ENCODE results near the gene AP2A1. TPM values are rescaled to one million over a fixed set of nuclear protein-coding genes. Genes with fewer than 3 reads are reported as not detected.

Gene AP2A1
- 56.9 and 62.4 TPM in 2 replicates for total RNA-seq
- total RNA-seq (2013): 18.8 TPM
- polyA plus RNA-seq: 48.4 and 49.2 TPM in 2 replicates
- 44.3 and 55.0 TPM in 2 replicates for polyA minus RNA-seq

DNA sequence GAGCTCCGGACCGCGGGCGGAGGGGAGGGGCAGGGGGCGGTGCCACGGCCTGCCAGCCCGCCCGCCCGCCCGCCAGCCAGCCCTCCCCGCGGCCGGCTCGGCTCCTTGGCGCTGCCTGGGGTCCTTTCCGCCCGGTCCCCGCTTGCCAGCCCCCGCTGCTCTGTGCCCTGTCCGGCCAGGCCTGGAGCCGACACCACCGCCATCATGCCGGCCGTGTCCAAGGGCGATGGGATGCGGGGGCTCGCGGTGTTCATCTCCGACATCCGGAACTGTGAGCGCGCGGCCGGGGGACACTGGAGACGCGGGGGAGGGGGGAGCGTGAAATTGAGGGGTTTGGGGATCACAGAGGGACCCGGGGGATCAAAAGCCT, at the start of gene AP2A1:
Gene AP2A1 (plus strand): TSS at position 72 of the 370 bp plus-strand sequence. CDS start 133 bp downstream, at position 205.
- no peak for TF ChIP-seq EZH2 (IDR thresholded peaks at IDR 0.05; ENCODE audit: borderline replicate concordance, insufficient read depth, low read depth, low read length, poor library complexity, severe bottlenecking)
- TF ChIP-seq, protein P1, sequence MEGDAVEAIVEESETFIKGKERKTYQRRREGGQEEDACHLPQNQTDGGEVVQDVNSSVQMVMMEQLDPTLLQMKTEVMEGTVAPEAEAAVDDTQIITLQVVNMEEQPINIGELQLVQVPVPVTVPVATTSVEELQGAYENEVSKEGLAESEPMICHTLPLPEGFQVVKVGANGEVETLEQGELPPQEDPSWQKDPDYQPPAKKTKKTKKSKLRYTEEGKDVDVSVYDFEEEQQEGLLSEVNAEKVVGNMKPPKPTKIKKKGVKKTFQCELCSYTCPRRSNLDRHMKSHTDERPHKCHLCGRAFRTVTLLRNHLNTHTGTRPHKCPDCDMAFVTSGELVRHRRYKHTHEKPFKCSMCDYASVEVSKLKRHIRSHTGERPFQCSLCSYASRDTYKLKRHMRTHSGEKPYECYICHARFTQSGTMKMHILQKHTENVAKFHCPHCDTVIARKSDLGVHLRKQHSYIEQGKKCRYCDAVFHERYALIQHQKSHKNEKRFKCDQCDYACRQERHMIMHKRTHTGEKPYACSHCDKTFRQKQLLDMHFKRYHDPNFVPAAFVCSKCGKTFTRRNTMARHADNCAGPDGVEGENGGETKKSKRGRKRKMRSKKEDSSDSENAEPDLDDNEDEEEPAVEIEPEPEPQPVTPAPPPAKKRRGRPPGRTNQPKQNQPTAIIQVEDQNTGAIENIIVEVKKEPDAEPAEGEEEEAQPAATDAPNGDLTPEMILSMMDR (IDR thresholded peaks at IDR 0.05): no peak
- peak within 1 kb of the TSS; percentile 98 for H3K27ac Mint-ChIP-seq
- peak within 1 kb of the TSS; percentile 77 to 98 (median 88) for H3K4me3 ChIP-seq (ENCODE audit: control extremely low read depth in 1 of 5, extremely low read depth in 1 of 5, insufficient read depth in 1 of 5, low read depth in 2 of 5, low read length in 4 of 5)
- WGBS (ENCODE audit: insufficient coverage): under 1% methylated on average over 38 of the region's 38 CpGs
- intact Hi-C loops (cut with micrococcal nuclease): loop anchor here (1.0 to 5.0 kb wide), 13 partner anchors 41 to 1298 kb away; partner anchors contain the start of genes ATF5, CYTH2, FUZ and NUP62
- peak within 1 kb of the TSS; percentile 91 for H3K4me2 ChIP-seq (replicated peaks; ENCODE audit: low read depth, low read length, poor library complexity, severe bottlenecking)
- peaks cover 15 to 24% of the 10 kb centered on the region in 2 donors for H3K4me1 ChIP-seq (ENCODE audit: control insufficient read depth in 2 of 2, insufficient read depth in 2 of 2, low read length in 2 of 2)
- CTCF ChIA-PET: interaction anchor here (0.7 to 1.9 kb wide), 4 partner anchors 36 to 101 kb away, joined by 3 to 10 read pairs (median 5); partner anchors contain the start of genes FUZ and PNKP
- H4K20me1 ChIP-seq (ENCODE audit: control insufficient read depth, insufficient read depth, low read length, poor library complexity, severe bottlenecking): peaks cover 13% of the 10 kb centered on the region
- ATAC-seq (ENCODE audit: low read depth) (no peak), DNase-seq (no peak)
- no peaks in the 10 kb centered on the region for H3K36me3 ChIP-seq (replicated peaks in 1 of 2; ENCODE audit: control extremely low read depth in 1 of 2, control insufficient read depth in 1 of 2, extremely low read depth in 1 of 2, insufficient read depth in 2 of 2, low read length in 1 of 2)
- H3K4me3 Mint-ChIP-seq: peak within 1 kb of the TSS; percentile 93
- no peaks in the 10 kb centered on the region for H3K9me3 Mint-ChIP-seq (ENCODE audit: insufficient read depth)
- peaks cover 48% of the 10 kb centered on the region for H3K79me2 ChIP-seq (ENCODE audit: control insufficient read depth, insufficient read depth, low read length)
- POLR2A ChIA-PET: interaction anchor here (0.6 to 2.0 kb wide), 6 partner anchors 13 to 224 kb away, joined by 3 to 12 read pairs (median 4); partner anchors contain the start of genes AKT1S1, FUZ, PTOV1 and TBC1D17
- peaks cover 39% of the 10 kb centered on the region for H3K4me1 Mint-ChIP-seq
- no peaks in the 10 kb centered on the region for H3K27me3 ChIP-seq (replicated peaks in 1 of 4; ENCODE audit: control extremely low read depth in 1 of 4, control insufficient read depth in 3 of 4, insufficient read depth in 4 of 4, low read length in 3 of 4)
- peak within 1 kb of the TSS; percentile 74 to 85 for H3K27ac ChIP-seq (ENCODE audit: low read length in 2 of 2)
- H3K9ac ChIP-seq (ENCODE audit: low read length): peak within 1 kb of the TSS; percentile 96
- H3K27me3 Mint-ChIP-seq: no peaks in the 10 kb centered on the region
- no peaks in the 10 kb centered on the region for H3K9me3 ChIP-seq (ENCODE audit: control extremely low read depth in 1 of 3, control insufficient read depth in 2 of 3, insufficient read depth in 1 of 3, low read length in 2 of 3)
- H2AFZ ChIP-seq (ENCODE audit: insufficient read depth, low read depth, low read length, poor library complexity, severe bottlenecking): peak within 1 kb of the TSS; percentile 92

DNA sequence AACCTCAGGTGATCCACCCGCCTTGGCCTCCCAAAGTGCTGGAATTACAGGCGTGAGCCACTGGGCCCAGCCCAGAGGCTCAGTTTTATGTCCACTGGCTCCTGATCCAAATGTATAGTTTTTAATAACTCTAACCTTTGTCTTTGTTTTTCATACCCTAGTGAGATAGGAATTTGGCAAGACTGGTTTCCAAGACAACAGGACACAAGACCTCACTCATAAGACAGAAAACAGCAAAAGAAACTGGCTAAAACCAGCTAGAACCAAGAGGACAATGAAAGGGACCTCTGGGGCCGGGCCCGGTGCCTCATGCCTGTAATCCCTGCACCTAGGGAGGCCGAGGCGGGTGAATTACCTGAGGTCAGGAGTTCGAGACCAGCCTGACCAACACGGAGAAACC, 48.3 kb upstream of the AP2A1 start:
- ChIA-PET CTCF (interaction anchor here (0.9 to 1.5 kb wide), 3 partner anchors 12 to 89 kb away, joined by 3 to 5 read pairs (median 3); no protein-coding TSS in a partner anchor), POLR2A (no interaction called here)
- intact Hi-C loops (cut with micrococcal nuclease): no loop called here
- DNase-seq (no peak), ATAC-seq (ENCODE audit: low read depth) (no peak)
- Mint-ChIP-seq H3K4me1 (peaks cover 12% of the 10 kb centered on the region), H3K9me3 (ENCODE audit: insufficient read depth) (no peaks in the 10 kb centered on the region), H3K27ac (no peak overlapping the region), H3K4me3 (peak overlapping the region; percentile 18), H3K27me3 (no peaks in the 10 kb centered on the region)
- Histone ChIP-seq H3K9me3 (ENCODE audit: control extremely low read depth in 1 of 3, control insufficient read depth in 2 of 3, insufficient read depth in 1 of 3, low read length in 2 of 3) (peaks cover 0 to 13% (median 0%) of the 10 kb centered on the region in 3 donors), H4K20me1 (ENCODE audit: control insufficient read depth, insufficient read depth, low read length, poor library complexity, severe bottlenecking) (no peaks in the 10 kb centered on the region), H3K4me2 (replicated peaks; ENCODE audit: low read depth, low read length, poor library complexity, severe bottlenecking) (no peak overlapping the region), H3K79me2 (ENCODE audit: control insufficient read depth, insufficient read depth, low read length) (no peaks in the 10 kb centered on the region), H2AFZ (ENCODE audit: insufficient read depth, low read depth, low read length, poor library complexity, severe bottlenecking) (no peak overlapping the region), H3K27me3 (replicated peaks in 1 of 4; ENCODE audit: control extremely low read depth in 1 of 4, control insufficient read depth in 3 of 4, insufficient read depth in 4 of 4, low read length in 3 of 4) (no peaks in the 10 kb centered on the region), H3K27ac (ENCODE audit: low read length in 2 of 2) (no peak overlapping the region), H3K4me3 (ENCODE audit: control extremely low read depth in 1 of 5, extremely low read depth in 1 of 5, insufficient read depth in 1 of 5, low read depth in 2 of 5, low read length in 4 of 5) (no peak overlapping the region), H3K36me3 (replicated peaks in 1 of 2; ENCODE audit: control extremely low read depth in 1 of 2, control insufficient read depth in 1 of 2, extremely low read depth in 1 of 2, insufficient read depth in 2 of 2, low read length in 1 of 2) (no peaks in the 10 kb centered on the region), H3K4me1 (ENCODE audit: control insufficient read depth in 2 of 2, insufficient read depth in 2 of 2, low read length in 2 of 2) (peaks cover 4 to 11% of the 10 kb centered on the region in 2 donors), H3K9ac (ENCODE audit: low read length) (no peak overlapping the region)
- TF ChIP-seq, protein P1 (IDR thresholded peaks at IDR 0.05): no peak
- TF ChIP-seq EZH2 (IDR thresholded peaks at IDR 0.05; ENCODE audit: borderline replicate concordance, insufficient read depth, low read depth, low read length, poor library complexity, severe bottlenecking): no peak
- 100% methylated on average over 7 of the region's 8 CpGs for WGBS (ENCODE audit: insufficient coverage)
